Osteoblast (primary cell): Measurements from ENCODE around the gene RAI14. TPM values are rescaled to one million over a fixed set of nuclear protein-coding genes. Genes with fewer than 3 reads are reported as not detected.

ENCODE experiments used
- DNase-seq: peaks from one replicate; pipeline ENCODE4 v3.0.0; 2011; ENCODE audit warnings: low spot score, mixed read lengths; ENCODE audit not compliant: insufficient read length; ENCODE audit errors: missing footprints
- H2AFZ ChIP-seq: 2 replicates; pipeline ENCODE4 v1.6.0; 2011; ENCODE audit warnings: mild to moderate bottlenecking, low read length
- H3K27ac ChIP-seq: 2 replicates; pipeline ENCODE4 v1.5.1; 2011; ENCODE audit warnings: mild to moderate bottlenecking, low read depth, low read length, moderate library complexity
- H3K27me3 ChIP-seq: 2 replicates; pipeline ENCODE4 v1.6.0; 2012; ENCODE audit warnings: mild to moderate bottlenecking, control low read depth, inconsistent platforms, low read length, moderate library complexity; ENCODE audit not compliant: insufficient read depth
- H3K36me3 ChIP-seq: 2 replicates; pipeline ENCODE4 v1.5.1; 2011; ENCODE audit warnings: mild to moderate bottlenecking, low read length, control low read depth, moderate library complexity; ENCODE audit not compliant: insufficient read depth
- H3K4me1 ChIP-seq: 2 replicates; pipeline ENCODE4 v1.5.1; 2011; ENCODE audit warnings: mild to moderate bottlenecking, low read length, control low read depth, moderate library complexity; ENCODE audit not compliant: insufficient read depth
- H3K4me2 ChIP-seq: 2 replicates; pipeline ENCODE4 v1.6.0; 2011; ENCODE audit warnings: mild to moderate bottlenecking, low read length; ENCODE audit not compliant: insufficient read depth
- H3K4me3 ChIP-seq: fragments of 200-600 bp; sonication (generic); 3 replicates; pipeline ENCODE4 v1.5.1; 2012; ENCODE audit warnings: mild to moderate bottlenecking, low read length, inconsistent platforms; ENCODE audit not compliant: insufficient read depth
- H3K79me2 ChIP-seq: 2 replicates; pipeline ENCODE4 v1.6.0; 2012; ENCODE audit warnings: mild to moderate bottlenecking, low read length, control low read depth, inconsistent platforms; ENCODE audit not compliant: insufficient read depth
- H3K9me3 ChIP-seq: 2 replicates; pipeline ENCODE4 v1.5.1; 2011; ENCODE audit warnings: low read depth, low read length, control low read depth
- H4K20me1 ChIP-seq: 2 replicates; pipeline ENCODE4 v1.6.0; 2012; ENCODE audit warnings: mild to moderate bottlenecking, low read length, control low read depth; ENCODE audit not compliant: insufficient read depth
- CTCF ChIP-seq: IDR thresholded peaks from 2 replicates; pipeline ENCODE4 v1.5.1; 2011; ENCODE audit warnings: mild to moderate bottlenecking, low read depth, low read length, moderate library complexity; ENCODE audit errors: extremely low read depth
- total RNA-seq: library from RNA; depleted of rRNA; stranded (reverse); fragments of >200 nt; gene quantifications from 2 replicates; pipeline ENCODE4 v1.2.3, GENCODE V29; 2012

Gene RAI14
- total RNA-seq, 1 donor = 149 TPM

GRCh38 chr5:34865091-34865490, 209.0 kb downstream of the RAI14 start:
- no peak overlapping the region for H3K27ac ChIP-seq
- no peaks in the 10 kb centered on the region for H3K9me3 ChIP-seq
- no peak overlapping the region for H2AFZ ChIP-seq
- H3K4me1 ChIP-seq = no peaks in the 10 kb centered on the region
- no peaks in the 10 kb centered on the region for H3K36me3 ChIP-seq
- H3K79me2 ChIP-seq = no peaks in the 10 kb centered on the region
- H3K4me3 ChIP-seq = no peak overlapping the region
- no peak for DNase-seq
- H4K20me1 ChIP-seq = no peaks in the 10 kb centered on the region
- no peak overlapping the region for H3K4me2 ChIP-seq
- no peak for TF ChIP-seq CTCF
- H3K27me3 ChIP-seq = no peaks in the 10 kb centered on the region

GRCh38 chr5:34866989-34867471, 210.9 kb downstream of the RAI14 start:
- no peak overlapping the region for H3K4me3 ChIP-seq
- H3K4me2 ChIP-seq = no peak overlapping the region
- DNase-seq = no peak
- no peaks in the 10 kb centered on the region for H3K9me3 ChIP-seq
- H4K20me1 ChIP-seq = no peaks in the 10 kb centered on the region
- no peak overlapping the region for H3K27ac ChIP-seq
- no peaks in the 10 kb centered on the region for H3K36me3 ChIP-seq
- no peaks in the 10 kb centered on the region for H3K4me1 ChIP-seq
- no peak overlapping the region for H2AFZ ChIP-seq
- H3K79me2 ChIP-seq = no peaks in the 10 kb centered on the region
- TF ChIP-seq CTCF = no peak
- no peaks in the 10 kb centered on the region for H3K27me3 ChIP-seq

- H3K4me2 ChIP-seq = no peak overlapping the region
- no peaks in the 10 kb centered on the region for H3K27me3 ChIP-seq
- H3K4me3 ChIP-seq = no peak overlapping the region
- TF ChIP-seq CTCF = no peak
- no peak overlapping the region for H2AFZ ChIP-seq
- no peaks in the 10 kb centered on the region for H3K36me3 ChIP-seq
- no peaks in the 10 kb centered on the region for H3K4me1 ChIP-seq
- no peak for DNase-seq
- no peaks in the 10 kb centered on the region for H4K20me1 ChIP-seq
- H3K79me2 ChIP-seq = no peaks in the 10 kb centered on the region
- no peak overlapping the region for H3K27ac ChIP-seq
- H3K9me3 ChIP-seq = no peaks in the 10 kb centered on the region
Measured at GRCh38 chr5:34867660-34868059, 211.5 kb downstream of the RAI14 start.

- Histone ChIP-seq H3K4me1 (no peaks in the 10 kb centered on the region), H3K4me3 (no peak overlapping the region), H3K79me2 (no peaks in the 10 kb centered on the region), H3K4me2 (no peak overlapping the region), H3K27ac (no peak overlapping the region), H3K27me3 (no peaks in the 10 kb centered on the region), H4K20me1 (no peaks in the 10 kb centered on the region), H3K9me3 (no peaks in the 10 kb centered on the region), H2AFZ (no peak overlapping the region), H3K36me3 (no peaks in the 10 kb centered on the region)
- TF ChIP-seq CTCF = no peak
- no peak for DNase-seq
Measured at GRCh38 chr5:34868791-34869190, 212.7 kb downstream of the RAI14 start.
